ENCODE data around the gene IKZF3.
"Not testable (repeated sequence)": the region's sequence is repeated elsewhere in the genome, so short reads cannot be mapped to it uniquely, and the experiment has no call there.

Gene IKZF3

GRCh38 chr17:39863918-39864746 lies at the start of gene IKZF3:
Gene IKZF3 (minus strand): TSS chr17:39864312. CDS start chr17:39864126, 186 bp downstream.
- FAIRE-seq = no peak

- FAIRE-seq = no peak
Observed at GRCh38 chr17:39908789-39909352, 44.8 kb upstream of the IKZF3 start.

- FAIRE-seq = no peak
Observed at GRCh38 chr17:39904990-39905288, 40.8 kb upstream of the IKZF3 start.

GRCh38 chr17:39903158-39903884 lies 39.2 kb upstream of the IKZF3 start:
- no peak for FAIRE-seq

GRCh38 chr17:39902027-39902426 lies 37.9 kb upstream of the IKZF3 start:
- FAIRE-seq = not testable (repeated sequence)

GRCh38 chr17:39899215-39899614 lies 35.1 kb upstream of the IKZF3 start:
- FAIRE-seq = no peak

- FAIRE-seq = no peak
Observed at GRCh38 chr17:39898088-39898487, 34.0 kb upstream of the IKZF3 start.

- no peak for FAIRE-seq
Observed at GRCh38 chr17:39894681-39895376, 30.7 kb upstream of the IKZF3 start.

- FAIRE-seq = no peak
Observed at GRCh38 chr17:39889200-39889599, 25.1 kb upstream of the IKZF3 start.

GRCh38 chr17:39887078-39887477 lies 23.0 kb upstream of the IKZF3 start:
- no peak for FAIRE-seq

- not testable (repeated sequence) for FAIRE-seq
Observed at GRCh38 chr17:39886102-39886501, 22.0 kb upstream of the IKZF3 start.

- FAIRE-seq = no peak
Observed at GRCh38 chr17:39872751-39873150, 8.6 kb upstream of the IKZF3 start.

GRCh38 chr17:39871801-39872200 lies 7.7 kb upstream of the IKZF3 start:
- FAIRE-seq = no peak

- FAIRE-seq = no peak
Observed at GRCh38 chr17:39870776-39871175, 6.7 kb upstream of the IKZF3 start.

- FAIRE-seq = no peak
Observed at GRCh38 chr17:39868554-39868942, 4.4 kb upstream of the IKZF3 start.

GRCh38 chr17:39867880-39868553 lies 3.9 kb upstream of the IKZF3 start, which contains the start of gene ZPBP2:
Gene ZPBP2 (plus strand): TSS chr17:39868202. CDS start chr17:39868355, 153 bp downstream.
- no peak for FAIRE-seq

GRCh38 chr17:39867084-39867879 lies 3.2 kb upstream of the IKZF3 start:
- FAIRE-seq = no peak

- FAIRE-seq = no peak
Observed at GRCh38 chr17:39866013-39866730, 2.1 kb upstream of the IKZF3 start.

GRCh38 chr17:39863244-39863917 lies 731 bp downstream of the IKZF3 start:
- no peak for FAIRE-seq

- no peak for FAIRE-seq
Observed at GRCh38 chr17:39861235-39861634, 2.9 kb downstream of the IKZF3 start.

Measured in islet of Langerhans (tissue), 1 donor.